ENCODE results near the gene CDK14. TPM values are rescaled to one million over a fixed set of nuclear protein-coding genes. Genes with fewer than 3 reads are reported as not detected.

The CDK14 gene
- total and polyA plus RNA-seq, 4 donors = 4.2 to 12.4 (median 7.4) TPM

- Histone ChIP-seq H3K4me3 (ENCODE audit: low read depth in 1 of 3, low read length in 3 of 3) (no peak overlapping the region), H3K27ac (ENCODE audit: low read depth in 1 of 2, low read length in 2 of 2) (no peak overlapping the region), H3K27me3 (ENCODE audit: control insufficient read depth in 4 of 4, insufficient read depth in 4 of 4, low read length in 3 of 4) (no peaks in the 10 kb centered on the region), H3K9ac (ENCODE audit: low read depth in 1 of 2, low read length in 2 of 2) (no peak overlapping the region), H3K36me3 (ENCODE audit: control insufficient read depth in 4 of 4, insufficient read depth in 3 of 4, low read depth in 1 of 4, low read length in 3 of 4) (no peaks in the 10 kb centered on the region), H3K4me1 (ENCODE audit: control insufficient read depth in 4 of 4, insufficient read depth in 4 of 4, low read length in 3 of 4) (peaks cover 0 to 17% (median 5%) of the 10 kb centered on the region in 4 donors), H3K9me3 (ENCODE audit: control insufficient read depth in 4 of 4, low read length in 3 of 4) (no peaks in the 10 kb centered on the region)
- TF ChIP-seq EGR1 (IDR thresholded peaks at IDR 0.05; ENCODE audit: low read depth in 2 of 2) (no peak), MAX (IDR thresholded peaks at IDR 0.05) (no peak), HNF4G (IDR thresholded peaks at IDR 0.05) (no peak), HNF4A (conservative IDR thresholded peaks at IDR 0.05) (no peak), REST (IDR thresholded peaks at IDR 0.05) (no peak), YY1 (IDR thresholded peaks at IDR 0.05) (peak; percentile 24), SP1 (IDR thresholded peaks at IDR 0.05) (no peak)
- no peak for DNase-seq (ENCODE audit: low spot score)
These were observed 2.9 kb upstream of the CDK14 start for GRCh38 chr7:90593205-90593604.

- Histone ChIP-seq H3K4me3 (ENCODE audit: low read depth in 1 of 3, low read length in 3 of 3) (no peak overlapping the region), H3K4me1 (ENCODE audit: control insufficient read depth in 4 of 4, insufficient read depth in 4 of 4, low read length in 3 of 4) (peaks cover 0 to 19% (median 7%) of the 10 kb centered on the region in 4 donors), H3K9ac (ENCODE audit: low read depth in 1 of 2, low read length in 2 of 2) (peak overlapping the region in 1 of 2 donors; percentile 15), H3K27me3 (ENCODE audit: control insufficient read depth in 4 of 4, insufficient read depth in 4 of 4, low read length in 3 of 4) (no peaks in the 10 kb centered on the region), H3K9me3 (ENCODE audit: control insufficient read depth in 4 of 4, low read length in 3 of 4) (no peaks in the 10 kb centered on the region), H3K27ac (ENCODE audit: low read depth in 1 of 2, low read length in 2 of 2) (no peak overlapping the region), H3K36me3 (ENCODE audit: control insufficient read depth in 4 of 4, insufficient read depth in 3 of 4, low read depth in 1 of 4, low read length in 3 of 4) (no peaks in the 10 kb centered on the region)
- TF ChIP-seq, protein P1, sequence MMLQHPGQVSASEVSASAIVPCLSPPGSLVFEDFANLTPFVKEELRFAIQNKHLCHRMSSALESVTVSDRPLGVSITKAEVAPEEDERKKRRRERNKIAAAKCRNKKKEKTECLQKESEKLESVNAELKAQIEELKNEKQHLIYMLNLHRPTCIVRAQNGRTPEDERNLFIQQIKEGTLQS (IDR thresholded peaks at IDR 0.05) = no peak
- TF ChIP-seq TAF1 (conservative IDR thresholded peaks at IDR 0.05) (no peak), MAX (IDR thresholded peaks at IDR 0.05) (no peak), YY1 (IDR thresholded peaks at IDR 0.05) (no peak), HNF4G (IDR thresholded peaks at IDR 0.05) (no peak), RAD21 (IDR thresholded peaks at IDR 0.05) (no peak), HNF4A (conservative IDR thresholded peaks at IDR 0.05) (no peak), FOXA1 (IDR thresholded peaks at IDR 0.05) (no peak), CTCF (IDR thresholded peaks at IDR 0.05; ENCODE audit: low read depth, low read length, missing input control) (no peak), EGR1 (IDR thresholded peaks at IDR 0.05; ENCODE audit: low read depth in 2 of 2) (no peak), SP1 (IDR thresholded peaks at IDR 0.05) (no peak), GABPA (IDR thresholded peaks at IDR 0.05 in 1 of 2, conservative IDR thresholded peaks at IDR 0.05 in 1 of 2) (no peak), FOXA2 (IDR thresholded peaks at IDR 0.05) (no peak), RXRA (IDR thresholded peaks at IDR 0.05) (no peak), REST (IDR thresholded peaks at IDR 0.05) (no peak), JUND (IDR thresholded peaks at IDR 0.05) (no peak), NR2F2 (IDR thresholded peaks at IDR 0.05) (no peak)
- TF ChIP-seq, protein P2, sequence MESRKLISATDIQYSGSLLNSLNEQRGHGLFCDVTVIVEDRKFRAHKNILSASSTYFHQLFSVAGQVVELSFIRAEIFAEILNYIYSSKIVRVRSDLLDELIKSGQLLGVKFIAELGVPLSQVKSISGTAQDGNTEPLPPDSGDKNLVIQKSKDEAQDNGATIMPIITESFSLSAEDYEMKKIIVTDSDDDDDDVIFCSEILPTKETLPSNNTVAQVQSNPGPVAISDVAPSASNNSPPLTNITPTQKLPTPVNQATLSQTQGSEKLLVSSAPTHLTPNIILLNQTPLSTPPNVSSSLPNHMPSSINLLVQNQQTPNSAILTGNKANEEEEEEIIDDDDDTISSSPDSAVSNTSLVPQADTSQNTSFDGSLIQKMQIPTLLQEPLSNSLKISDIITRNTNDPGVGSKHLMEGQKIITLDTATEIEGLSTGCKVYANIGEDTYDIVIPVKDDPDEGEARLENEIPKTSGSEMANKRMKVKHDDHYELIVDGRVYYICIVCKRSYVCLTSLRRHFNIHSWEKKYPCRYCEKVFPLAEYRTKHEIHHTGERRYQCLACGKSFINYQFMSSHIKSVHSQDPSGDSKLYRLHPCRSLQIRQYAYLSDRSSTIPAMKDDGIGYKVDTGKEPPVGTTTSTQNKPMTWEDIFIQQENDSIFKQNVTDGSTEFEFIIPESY (IDR thresholded peaks at IDR 0.05) = no peak
- DNase-seq (ENCODE audit: low spot score) = no peak
- WGBS = 43% methylated on average over 11 of the region's 11 CpGs
These were observed 1.3 kb upstream of the CDK14 start for GRCh38 chr7:90594751-90595317.
